Activated T-helper 1 cell treated with anti-CD3 and anti-CD28 coated beads, Interleukin-12 subunit alpha, Interleukin-12 subunit beta, Interleukin-2, Interleukin-4 antibody, amounts not matched to agents 30 ng/mL and 10 ng/mL and 1 ng/mL, durations not matched to agents 14 hours and 24 hours and 36 hours (primary cell): ENCODE data around the gene FRYL. TPM values are rescaled to one million over a fixed set of nuclear protein-coding genes. Genes with fewer than 3 reads are reported as not detected.

Experiments
- DNase-seq: peaks from one replicate; pipeline ENCODE4 v3.0.0; 2021; ENCODE audit warnings: low spot score
- H3K27ac Mint-ChIP-seq: one replicate; pipeline ENCODE4 v1.8.0; 2021; ENCODE audit warnings: mild to moderate bottlenecking, mixed read lengths
- H3K27me3 Mint-ChIP-seq: one replicate; pipeline ENCODE4 v1.8.0; 2022; ENCODE audit warnings: mild to moderate bottlenecking, moderate library complexity, mixed read lengths; ENCODE audit not compliant: insufficient read depth
- H3K36me3 Mint-ChIP-seq: one replicate; pipeline ENCODE4 v1.8.0; 2021; ENCODE audit warnings: low read depth, mixed read lengths
- H3K4me1 Mint-ChIP-seq: one replicate; pipeline ENCODE4 v1.8.0; 2021; ENCODE audit warnings: low read depth, mixed read lengths
- H3K4me3 Mint-ChIP-seq: one replicate; pipeline ENCODE4 v1.8.0; 2021; ENCODE audit warnings: mild to moderate bottlenecking, moderate library complexity, mixed read lengths
- H3K9me3 Mint-ChIP-seq: one replicate; pipeline ENCODE4 v1.8.0; 2021; ENCODE audit warnings: mixed read lengths
- intact Hi-C: fragments of 100-400 bp; cut with micrococcal nuclease; formaldehyde crosslinking; loops from one replicate; pipeline ENCODE4 v1.15.1; 2024
- total RNA-seq: library from RNA; stranded (reverse); gene quantifications from 2 replicates; pipeline ENCODE4 v1.2.3, GENCODE V29; 2022

FRYL gene
- total RNA-seq, 1 donor from 2014 or later = 80.0 TPM

- Mint-ChIP-seq H3K4me1 (peaks cover 6% of the 10 kb centered on the region), H3K9me3 (no peaks in the 10 kb centered on the region), H3K27ac (no peak overlapping the region), H3K4me3 (no peak overlapping the region), H3K36me3 (peaks cover 2% of the 10 kb centered on the region), H3K27me3 (no peaks in the 10 kb centered on the region)
- no peak for DNase-seq
- intact Hi-C loops = no loop called here
These were observed 146.4 kb downstream of the FRYL start for GRCh38 chr4:48633657-48634056.

- intact Hi-C loops = no loop called here
- H3K36me3 Mint-ChIP-seq = peaks cover 3% of the 10 kb centered on the region
- no peak overlapping the region for H3K4me3 Mint-ChIP-seq
- H3K9me3 Mint-ChIP-seq = no peaks in the 10 kb centered on the region
- H3K27me3 Mint-ChIP-seq = no peaks in the 10 kb centered on the region
- DNase-seq = no peak
- H3K27ac Mint-ChIP-seq = no peak overlapping the region
- peaks cover 6% of the 10 kb centered on the region for H3K4me1 Mint-ChIP-seq
These were observed 150.6 kb downstream of the FRYL start for GRCh38 chr4:48629458-48629857.

DNA sequence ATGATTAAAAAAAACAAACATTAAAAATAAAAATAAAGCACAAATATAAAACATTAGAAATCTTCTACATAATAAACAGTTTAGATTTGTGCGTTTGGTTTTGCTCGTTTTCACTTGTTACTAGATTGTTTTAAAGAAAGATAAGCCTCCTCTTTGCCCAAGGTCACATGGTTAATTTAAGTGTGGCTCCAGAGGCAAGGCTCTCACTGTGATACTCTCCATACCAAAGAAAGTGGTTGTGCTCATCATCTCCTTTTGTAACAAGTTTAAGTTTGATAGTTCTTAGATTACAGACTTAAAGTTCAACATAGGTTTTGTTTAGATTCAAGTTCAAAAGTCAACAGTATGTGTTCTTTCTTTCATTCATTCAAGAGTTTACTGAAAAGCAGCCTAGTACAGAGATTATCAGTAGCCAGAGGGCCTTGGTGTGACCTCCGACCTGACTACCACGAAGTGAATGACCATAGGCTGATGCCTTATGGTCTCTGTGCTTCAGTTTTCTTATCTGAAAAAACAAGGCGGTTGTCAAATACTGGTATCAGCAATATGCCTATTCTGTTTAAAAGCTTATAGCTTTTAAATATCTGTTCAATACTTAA is 156.8 kb downstream of the FRYL start:
- no peak overlapping the region for H3K27ac Mint-ChIP-seq
- no peaks in the 10 kb centered on the region for H3K27me3 Mint-ChIP-seq
- no peaks in the 10 kb centered on the region for H3K9me3 Mint-ChIP-seq
- peaks cover 19% of the 10 kb centered on the region for H3K36me3 Mint-ChIP-seq
- no peak for DNase-seq
- intact Hi-C loops = no loop called here
- peaks cover 10% of the 10 kb centered on the region for H3K4me1 Mint-ChIP-seq
- no peak overlapping the region for H3K4me3 Mint-ChIP-seq

DNA sequence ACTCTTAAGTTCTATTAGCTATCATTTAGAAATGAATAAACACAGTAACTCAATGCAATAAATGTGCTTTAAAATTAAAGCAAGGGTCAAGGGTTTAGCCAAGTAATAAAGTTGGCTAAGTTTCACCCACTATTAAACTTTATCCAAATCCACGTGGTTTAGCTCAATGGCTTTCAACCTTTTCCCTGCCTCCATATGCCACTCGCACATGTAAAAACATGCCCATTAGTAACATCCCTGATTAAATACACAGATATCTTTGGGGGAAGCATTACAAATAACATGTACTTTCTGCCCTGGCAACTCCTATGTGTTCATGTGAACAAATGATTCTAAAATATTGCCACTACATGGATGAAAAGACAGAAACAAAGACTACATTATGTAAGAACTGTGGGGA is 159.2 kb downstream of the FRYL start:
- no peak overlapping the region for H3K27ac Mint-ChIP-seq
- no peak for DNase-seq
- intact Hi-C loops = no loop called here
- H3K9me3 Mint-ChIP-seq = no peaks in the 10 kb centered on the region
- H3K36me3 Mint-ChIP-seq = peaks cover 29% of the 10 kb centered on the region
- H3K4me3 Mint-ChIP-seq = no peak overlapping the region
- H3K27me3 Mint-ChIP-seq = no peaks in the 10 kb centered on the region
- peaks cover 10% of the 10 kb centered on the region for H3K4me1 Mint-ChIP-seq

DNA sequence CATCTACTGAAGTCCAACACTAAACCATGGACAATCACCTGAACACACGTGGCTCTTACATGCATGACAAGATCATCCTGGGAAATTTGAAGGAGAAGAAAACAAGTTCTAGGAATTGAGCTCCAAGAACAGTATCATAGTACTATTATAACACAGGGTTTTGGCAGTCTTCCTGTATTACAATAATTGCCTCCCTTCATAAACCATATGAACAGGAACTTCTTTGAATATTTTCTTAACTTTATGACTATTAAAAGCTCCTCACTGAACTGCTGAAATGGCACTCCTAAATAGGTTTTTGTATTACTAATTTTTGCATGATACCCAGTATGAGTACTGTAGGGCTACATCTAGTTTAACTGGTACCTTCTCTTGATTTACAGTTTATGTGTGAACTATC is 160.0 kb downstream of the FRYL start:
- no peak overlapping the region for H3K27ac Mint-ChIP-seq

GRCh38 chr4:48604527-48604926 is 175.6 kb downstream of the FRYL start:
- no peak for DNase-seq
- intact Hi-C loops = no loop called here
- H3K4me3 Mint-ChIP-seq = no peak overlapping the region
- H3K36me3 Mint-ChIP-seq = peaks cover 9% of the 10 kb centered on the region
- no peaks in the 10 kb centered on the region for H3K9me3 Mint-ChIP-seq
- H3K4me1 Mint-ChIP-seq = no peaks in the 10 kb centered on the region
- no peak overlapping the region for H3K27ac Mint-ChIP-seq
- no peaks in the 10 kb centered on the region for H3K27me3 Mint-ChIP-seq

More for the DNA sequence above, 160.0 kb downstream of the FRYL start:
- H3K4me3 Mint-ChIP-seq = no peak overlapping the region
- intact Hi-C loops = no loop called here
- H3K9me3 Mint-ChIP-seq = no peaks in the 10 kb centered on the region
- peaks cover 10% of the 10 kb centered on the region for H3K4me1 Mint-ChIP-seq
- peaks cover 32% of the 10 kb centered on the region for H3K36me3 Mint-ChIP-seq
- DNase-seq = no peak
- no peaks in the 10 kb centered on the region for H3K27me3 Mint-ChIP-seq

DNA sequence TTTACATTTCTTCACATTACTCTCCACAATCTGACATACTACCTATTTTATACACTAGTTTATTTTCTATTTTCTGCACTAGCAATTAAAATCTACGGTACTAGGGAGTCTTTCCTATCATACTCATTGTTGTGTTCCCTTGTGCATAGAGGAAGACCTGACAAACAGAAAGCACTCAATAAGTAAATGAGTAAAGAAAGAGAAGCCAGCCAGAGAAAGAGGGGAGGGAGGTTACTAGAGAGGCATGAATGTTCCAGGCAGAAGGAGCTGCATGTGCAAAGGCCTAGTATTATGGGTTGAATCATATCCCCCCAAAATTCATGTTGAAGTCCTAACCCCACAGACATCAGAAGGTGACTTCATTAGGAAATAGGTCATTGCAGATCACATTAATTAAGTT is 176.0 kb downstream of the FRYL start:
- no peak overlapping the region for H3K27ac Mint-ChIP-seq
- H3K4me3 Mint-ChIP-seq = no peak overlapping the region
- H3K27me3 Mint-ChIP-seq = no peaks in the 10 kb centered on the region
- H3K36me3 Mint-ChIP-seq = peaks cover 9% of the 10 kb centered on the region
- H3K4me1 Mint-ChIP-seq = no peaks in the 10 kb centered on the region
- intact Hi-C loops = no loop called here
- H3K9me3 Mint-ChIP-seq = no peaks in the 10 kb centered on the region
- no peak for DNase-seq

DNA sequence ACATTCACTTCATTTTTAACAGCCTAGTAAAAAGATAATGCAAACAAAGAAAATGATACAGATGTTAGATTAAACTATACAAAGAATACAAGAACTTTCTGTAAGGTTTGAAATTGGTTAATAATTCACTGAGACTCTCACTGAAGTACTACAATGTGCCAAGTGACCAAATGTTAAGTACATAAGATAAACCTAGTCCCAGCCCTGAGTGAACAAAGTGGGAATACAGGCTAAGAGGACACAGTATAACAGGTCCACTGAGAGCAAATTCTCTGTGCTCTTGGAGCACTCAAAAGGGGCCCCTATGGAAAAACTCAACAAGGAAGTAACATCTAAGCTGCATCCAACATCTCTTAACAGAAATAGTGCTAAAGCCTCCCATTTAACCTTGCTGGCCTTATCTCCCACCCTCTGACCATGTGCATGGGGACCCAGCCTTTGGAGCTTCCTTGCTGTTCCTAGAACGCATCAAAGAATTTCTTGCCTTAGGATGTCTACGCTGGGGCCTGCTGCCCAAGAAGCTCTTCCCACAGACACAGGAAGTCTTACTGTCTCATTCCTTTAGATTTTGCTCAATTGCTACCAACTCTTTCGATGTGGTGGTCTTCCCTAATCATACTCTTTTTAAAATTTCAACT is 176.6 kb downstream of the FRYL start:
- Mint-ChIP-seq H3K4me1 (no peaks in the 10 kb centered on the region), H3K36me3 (peaks cover 9% of the 10 kb centered on the region), H3K9me3 (no peaks in the 10 kb centered on the region), H3K4me3 (no peak overlapping the region), H3K27me3 (no peaks in the 10 kb centered on the region), H3K27ac (no peak overlapping the region)
- no peak for DNase-seq
- intact Hi-C loops = no loop called here

DNA sequence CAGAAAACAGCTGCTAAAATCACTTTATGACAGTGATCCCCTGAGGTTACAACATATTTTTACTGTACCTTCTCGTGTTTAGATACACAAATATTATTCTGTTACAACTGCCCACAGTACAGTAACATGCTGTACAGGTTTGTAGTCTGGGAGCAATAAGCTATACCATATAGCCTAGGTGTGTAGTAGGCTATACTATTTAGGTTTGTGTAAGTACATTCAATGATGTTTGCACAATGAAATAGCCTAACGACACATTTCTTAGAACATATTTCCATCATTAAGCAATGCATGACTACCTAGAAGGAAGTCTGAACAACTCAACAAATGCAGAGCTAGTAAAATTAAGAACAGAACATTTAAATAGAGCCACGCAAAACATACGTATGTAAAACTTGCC is 177.3 kb downstream of the FRYL start:
- intact Hi-C loops = no loop called here
- DNase-seq = no peak
- no peaks in the 10 kb centered on the region for H3K27me3 Mint-ChIP-seq
- H3K27ac Mint-ChIP-seq = no peak overlapping the region
- peaks cover 9% of the 10 kb centered on the region for H3K36me3 Mint-ChIP-seq
- H3K9me3 Mint-ChIP-seq = no peaks in the 10 kb centered on the region
- no peaks in the 10 kb centered on the region for H3K4me1 Mint-ChIP-seq
- H3K4me3 Mint-ChIP-seq = no peak overlapping the region

- DNase-seq = no peak
- Mint-ChIP-seq H3K4me3 (no peak overlapping the region), H3K36me3 (peaks cover 11% of the 10 kb centered on the region), H3K4me1 (no peaks in the 10 kb centered on the region), H3K9me3 (no peaks in the 10 kb centered on the region), H3K27me3 (no peaks in the 10 kb centered on the region), H3K27ac (no peak overlapping the region)
- intact Hi-C loops = no loop called here
These were observed 177.9 kb downstream of the FRYL start for GRCh38 chr4:48602222-48602621.

GRCh38 chr4:48596336-48596735 is 183.7 kb downstream of the FRYL start:
- Mint-ChIP-seq H3K27ac (no peak overlapping the region), H3K36me3 (peaks cover 7% of the 10 kb centered on the region), H3K4me1 (no peaks in the 10 kb centered on the region), H3K4me3 (no peak overlapping the region), H3K27me3 (no peaks in the 10 kb centered on the region), H3K9me3 (no peaks in the 10 kb centered on the region)
- intact Hi-C loops = no loop called here
- DNase-seq = no peak

GRCh38 chr4:48594180-48594579 is 185.9 kb downstream of the FRYL start:
- Mint-ChIP-seq H3K4me1 (peaks cover 3% of the 10 kb centered on the region), H3K9me3 (no peaks in the 10 kb centered on the region), H3K36me3 (peaks cover 9% of the 10 kb centered on the region), H3K4me3 (no peak overlapping the region), H3K27me3 (no peaks in the 10 kb centered on the region), H3K27ac (no peak overlapping the region)
- DNase-seq = no peak
- intact Hi-C loops = no loop called here

- H3K9me3 Mint-ChIP-seq = no peaks in the 10 kb centered on the region
- no peak overlapping the region for H3K27ac Mint-ChIP-seq
- intact Hi-C loops = no loop called here
- no peak overlapping the region for H3K4me3 Mint-ChIP-seq
- H3K27me3 Mint-ChIP-seq = no peaks in the 10 kb centered on the region
- no peak for DNase-seq
- H3K4me1 Mint-ChIP-seq = peaks cover 14% of the 10 kb centered on the region
- H3K36me3 Mint-ChIP-seq = peaks cover 10% of the 10 kb centered on the region
These were observed 188.7 kb downstream of the FRYL start for GRCh38 chr4:48591372-48591771.

DNA sequence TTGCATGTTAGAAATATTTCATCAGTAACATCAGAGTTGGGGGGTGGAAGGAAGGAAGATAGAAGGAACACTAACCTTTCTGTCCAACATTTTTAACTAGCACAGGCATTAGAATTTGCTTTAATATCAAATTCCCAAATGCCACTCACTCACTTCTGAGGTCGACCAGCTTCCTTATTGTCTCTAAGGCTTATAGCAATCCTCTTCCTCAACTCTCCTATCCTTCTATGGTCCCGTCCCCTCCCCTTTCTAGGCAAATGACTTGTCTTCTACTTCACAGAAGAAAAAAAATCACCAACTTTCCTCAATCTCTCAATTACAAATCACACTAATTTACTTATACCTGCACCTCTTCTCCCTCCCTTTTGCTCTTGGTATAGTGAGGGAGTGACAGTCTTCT is 189.2 kb downstream of the FRYL start:
- no peaks in the 10 kb centered on the region for H3K27me3 Mint-ChIP-seq
- no peaks in the 10 kb centered on the region for H3K9me3 Mint-ChIP-seq
- intact Hi-C loops = no loop called here
- H3K4me3 Mint-ChIP-seq = no peak overlapping the region
- peaks cover 14% of the 10 kb centered on the region for H3K4me1 Mint-ChIP-seq
- DNase-seq = no peak
- H3K36me3 Mint-ChIP-seq = peaks cover 14% of the 10 kb centered on the region
- H3K27ac Mint-ChIP-seq = no peak overlapping the region
